Epithelial cell of proximal tubule (primary cell): ENCODE measurements around the gene B4GALNT3. TPM values are rescaled to one million over a fixed set of nuclear protein-coding genes. Genes with fewer than 3 reads are reported as not detected.

Experiments used
- DNase-seq: peaks from one replicate; pipeline ENCODE4 v3.0.0-alpha.2; 2011; ENCODE audit warnings: low read depth
- H3K4me3 ChIP-seq: 2 replicates; pipeline ENCODE4 v1.5.1; 2011; ENCODE audit warnings: low read depth, mild to moderate bottlenecking, low read length
- total RNA-seq: library from RNA; depleted of rRNA; stranded (reverse); fragments of >200 nt; gene quantifications from 2 replicates; pipeline ENCODE4 v1.2.3, GENCODE V29; 2015
- TF ChIP-seq, protein P1 (sequence below): conservative IDR thresholded peaks from 2 replicates; pipeline ENCODE4 v1.5.1; 2012; ENCODE audit warnings: low read depth, mild to moderate bottlenecking, low read length

Gene B4GALNT3
- total RNA-seq, 1 donor from 2014 or later: 7.1 TPM

DNA sequence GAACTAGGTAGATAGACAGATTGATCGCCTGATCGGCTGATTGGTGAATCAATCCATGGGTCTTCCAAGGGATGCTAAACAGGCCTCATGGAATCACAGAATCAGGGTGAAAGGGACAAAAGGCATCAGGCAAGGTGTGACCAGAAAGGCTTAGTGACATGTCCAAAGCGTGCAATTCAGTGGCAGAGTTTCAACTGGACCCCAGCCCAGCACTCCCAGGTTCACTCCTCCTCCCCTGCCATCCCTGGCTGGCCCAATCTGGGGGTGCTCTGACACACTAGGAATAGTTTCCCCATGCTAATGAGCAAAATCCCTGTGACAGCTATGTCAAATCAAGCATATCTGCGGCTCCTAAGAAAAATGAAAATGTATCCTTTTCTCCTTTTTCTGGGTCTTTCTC lies 153.1 kb downstream of the B4GALNT3 start:
- TF ChIP-seq, protein P1, sequence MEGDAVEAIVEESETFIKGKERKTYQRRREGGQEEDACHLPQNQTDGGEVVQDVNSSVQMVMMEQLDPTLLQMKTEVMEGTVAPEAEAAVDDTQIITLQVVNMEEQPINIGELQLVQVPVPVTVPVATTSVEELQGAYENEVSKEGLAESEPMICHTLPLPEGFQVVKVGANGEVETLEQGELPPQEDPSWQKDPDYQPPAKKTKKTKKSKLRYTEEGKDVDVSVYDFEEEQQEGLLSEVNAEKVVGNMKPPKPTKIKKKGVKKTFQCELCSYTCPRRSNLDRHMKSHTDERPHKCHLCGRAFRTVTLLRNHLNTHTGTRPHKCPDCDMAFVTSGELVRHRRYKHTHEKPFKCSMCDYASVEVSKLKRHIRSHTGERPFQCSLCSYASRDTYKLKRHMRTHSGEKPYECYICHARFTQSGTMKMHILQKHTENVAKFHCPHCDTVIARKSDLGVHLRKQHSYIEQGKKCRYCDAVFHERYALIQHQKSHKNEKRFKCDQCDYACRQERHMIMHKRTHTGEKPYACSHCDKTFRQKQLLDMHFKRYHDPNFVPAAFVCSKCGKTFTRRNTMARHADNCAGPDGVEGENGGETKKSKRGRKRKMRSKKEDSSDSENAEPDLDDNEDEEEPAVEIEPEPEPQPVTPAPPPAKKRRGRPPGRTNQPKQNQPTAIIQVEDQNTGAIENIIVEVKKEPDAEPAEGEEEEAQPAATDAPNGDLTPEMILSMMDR: no peak
- no peak for DNase-seq
- no peak overlapping the region for H3K4me3 ChIP-seq

Other genes with a start within 250 kb of the B4GALNT3 start
- 0.07 TPM in 1 of 2 replicates, not detected in the other for gene SLC6A12, start 245.8 kb upstream of the B4GALNT3 start, total RNA-seq
- gene SLC6A13, start 197.1 kb upstream of the B4GALNT3 start, total RNA-seq: 0.22 TPM in 1 of 2 replicates, not detected in the other
- gene KDM5A, start 70.6 kb upstream of the B4GALNT3 start, total RNA-seq: 20.8 and 32.5 TPM in 2 replicates
- gene CCDC77, start 58.3 kb upstream of the B4GALNT3 start, total RNA-seq: 9.5 and 14.0 TPM in 2 replicates
- gene NINJ2, start 203.5 kb downstream of the B4GALNT3 start, total RNA-seq: 1.1 TPM in 1 of 2 replicates, not detected in the other